K562 (cell line): ENCODE measurements around the gene RNASE4. TPM values are rescaled to one million over a fixed set of nuclear protein-coding genes. Genes with fewer than 3 reads are reported as not detected.

Experiments used
- BRD9 ChIP-seq: fragments of 450-650 bp; IDR thresholded peaks from 2 replicates; pipeline ENCODE4 v1.6.1; 2018; ENCODE audit warnings: low read depth; ENCODE audit not compliant: partially characterized antibody
- CBX3 ChIP-seq, 2 experiments: IDR thresholded peaks; 1 replicate in 1 of 2; 2 replicates in 1 of 2; pipeline ENCODE4 v1.6.1; 2012; ENCODE audit warnings: inconsistent platforms in 2 of 2, low read length in 2 of 2, borderline replicate concordance in 1 of 2, control low read depth in 1 of 2
- CREM ChIP-seq: IDR thresholded peaks from 2 replicates; pipeline ENCODE4 v1.6.1; 2014; ENCODE audit warnings: antibody characterized with exemption, low read depth
- FOXP1 ChIP-seq: sonication (generic); formaldehyde crosslinking; IDR thresholded peaks from 2 replicates; pipeline ENCODE4 v1.8.0; 2022; ENCODE audit warnings: mild to moderate bottlenecking, missing genetic modification reagents
- HDAC2 ChIP-seq: fragments of 450-650 bp; IDR thresholded peaks from 2 replicates; pipeline ENCODE4 v1.6.1; 2016; ENCODE audit warnings: mild to moderate bottlenecking
- HMGN3 ChIP-seq: IDR thresholded peaks from 2 replicates; pipeline ENCODE4 v1.6.1; 2011; ENCODE audit warnings: borderline replicate concordance, low read depth, mild to moderate bottlenecking, mixed read lengths, low read length; ENCODE audit not compliant: insufficient read length; ENCODE audit errors: extremely low read depth
- HNRNPK ChIP-seq: fragments of 200-400 bp; formaldehyde crosslinking; IDR thresholded peaks from one replicate; pipeline ENCODE4 v1.6.1; 2018; ENCODE audit warnings: mild to moderate bottlenecking, low read depth, low read length; ENCODE audit not compliant: poor library complexity, severe bottlenecking
- NFE2 ChIP-seq: IDR thresholded peaks from 2 replicates; pipeline ENCODE4 v1.6.1; 2014; ENCODE audit warnings: antibody characterized with exemption, low read depth
- PRMT5 ChIP-seq: sonication (generic); formaldehyde crosslinking; IDR thresholded peaks from 2 replicates; pipeline ENCODE4 v1.5.0; 2020; ENCODE audit warnings: missing genetic modification reagents
- SAFB ChIP-seq: fragments of 200-400 bp; formaldehyde crosslinking; IDR thresholded peaks from 2 replicates; pipeline ENCODE4 v1.6.1; 2017; ENCODE audit warnings: low read depth, low read length, borderline replicate concordance
- SMARCC2 ChIP-seq: fragments of 450-650 bp; IDR thresholded peaks from 2 replicates; pipeline ENCODE4 v1.6.1; 2017; ENCODE audit warnings: antibody characterized with exemption, moderate library complexity, mild to moderate bottlenecking, low read depth
- SP2 ChIP-seq: IDR thresholded peaks from 2 replicates; pipeline ENCODE4 v1.6.1; 2011; ENCODE audit warnings: mild to moderate bottlenecking, low read depth, low read length, moderate library complexity; ENCODE audit not compliant: poor library complexity, severe bottlenecking; ENCODE audit errors: extremely low read depth
- TEAD2 ChIP-seq: fragments of 450-650 bp; IDR thresholded peaks from 2 replicates; pipeline ENCODE4 v1.6.1; 2016; ENCODE audit warnings: missing genetic modification characterization, control low read depth, missing compliant biosample characterization
- ZNF124 ChIP-seq: sonication (generic); formaldehyde crosslinking; IDR thresholded peaks from 2 replicates; pipeline ENCODE4 v1.8.1; 2022; ENCODE audit warnings: missing genetic modification reagents
- ZNF217 ChIP-seq: sonication (generic); formaldehyde crosslinking; IDR thresholded peaks from 2 replicates; pipeline ENCODE4 v1.8.0; 2022; ENCODE audit warnings: mild to moderate bottlenecking, missing genetic modification reagents
- ZNF224 ChIP-seq: sonication (generic); formaldehyde crosslinking; IDR thresholded peaks from 2 replicates; pipeline ENCODE4 v1.8.0; 2022; ENCODE audit warnings: mild to moderate bottlenecking, missing genetic modification reagents
- ZNF444 ChIP-seq: fragments of 250-450 bp; sonication (Bioruptor Pico); IDR thresholded peaks from 2 replicates; pipeline ENCODE4 v1.4.0; 2020; ENCODE audit warnings: mild to moderate bottlenecking, moderate library complexity
- ZNF561 ChIP-seq: fragments of 450-650 bp; formaldehyde crosslinking; conservative IDR thresholded peaks from 2 replicates; pipeline ENCODE4 v1.4.0; 2020; ENCODE audit warnings: mild to moderate bottlenecking, moderate library complexity
- ZNF696 ChIP-seq: fragments of 250-450 bp; sonication (Bioruptor Pico); conservative IDR thresholded peaks from 2 replicates; pipeline ENCODE4 v1.4.0; 2020; ENCODE audit warnings: mild to moderate bottlenecking, moderate library complexity
- polyA plus RNA-seq, 8 experiments: library from polyadenylated mRNA; depleted of rRNA in 4 of 8; stranded (reverse) in 5 of 8; unstranded in 3 of 8; fragments of >200 nt; fragmentation: Nextera tagmentation in 2 of 8; fragmentation: Illumina TruSeq in 1 of 8; extraction: Ambion mirVana in 2 of 8; extraction: Trizol in 1 of 8; gene quantifications; 2 replicates each; pipeline versions ENCODE4 v1.2.1 to v1.2.3, GENCODE V29; 2011 to 2014; ENCODE audit warnings: inconsistent platforms in 1 of 8, missing spikeins in 1 of 8
- total RNA-seq, 7 experiments: library from RNA; depleted of rRNA in 6 of 7; stranded (reverse); fragments of >200 nt in 6 of 7; fragmentation: Illumina TruSeq in 2 of 7; extraction: Trizol in 2 of 7; gene quantifications; 2 replicates each; pipeline versions ENCODE4 v1.2.1 to v1.2.3, GENCODE V29; 2011 to 2021; ENCODE audit warnings: low replicate concordance in 1 of 7
- TF ChIP-seq, protein P1 (sequence below), 2 experiments: IDR thresholded peaks; 2 replicates each; pipeline ENCODE4 v1.6.1; 2011; ENCODE audit warnings: borderline replicate concordance in 1 of 2, control low read depth in 1 of 2, low read depth in 1 of 2, low read length in 1 of 2, mild to moderate bottlenecking in 1 of 2, mixed read lengths in 1 of 2, moderate library complexity in 1 of 2; ENCODE audit not compliant: insufficient read depth in 1 of 2, insufficient read length in 1 of 2, poor library complexity in 1 of 2, severe bottlenecking in 1 of 2; ENCODE audit errors: extremely low read depth in 1 of 2
- TF ChIP-seq, protein P2 (sequence below): fragments of 150-350 bp; conservative IDR thresholded peaks from 2 replicates; pipeline ENCODE4 v1.6.1; 2014; ENCODE audit warnings: low read length
- TF ChIP-seq, protein P3 (sequence below): sonication (generic); formaldehyde crosslinking; IDR thresholded peaks from 2 replicates; pipeline ENCODE4 v1.9.0; 2022; ENCODE audit warnings: mild to moderate bottlenecking, missing genetic modification reagents
- TF ChIP-seq, protein P4 (sequence below): IDR thresholded peaks from 2 replicates; pipeline ENCODE4 v1.6.1; 2016; ENCODE audit warnings: missing genetic modification characterization, missing compliant biosample characterization

RNASE4 gene
- total and polyA plus RNA-seq, 9 of the 15 experiments (the other 6 are each of a cell fraction or from before 2014, with no cell fraction given): 0.09 to 0.22 (median 0.13) TPM; not detected in 2

DNA sequence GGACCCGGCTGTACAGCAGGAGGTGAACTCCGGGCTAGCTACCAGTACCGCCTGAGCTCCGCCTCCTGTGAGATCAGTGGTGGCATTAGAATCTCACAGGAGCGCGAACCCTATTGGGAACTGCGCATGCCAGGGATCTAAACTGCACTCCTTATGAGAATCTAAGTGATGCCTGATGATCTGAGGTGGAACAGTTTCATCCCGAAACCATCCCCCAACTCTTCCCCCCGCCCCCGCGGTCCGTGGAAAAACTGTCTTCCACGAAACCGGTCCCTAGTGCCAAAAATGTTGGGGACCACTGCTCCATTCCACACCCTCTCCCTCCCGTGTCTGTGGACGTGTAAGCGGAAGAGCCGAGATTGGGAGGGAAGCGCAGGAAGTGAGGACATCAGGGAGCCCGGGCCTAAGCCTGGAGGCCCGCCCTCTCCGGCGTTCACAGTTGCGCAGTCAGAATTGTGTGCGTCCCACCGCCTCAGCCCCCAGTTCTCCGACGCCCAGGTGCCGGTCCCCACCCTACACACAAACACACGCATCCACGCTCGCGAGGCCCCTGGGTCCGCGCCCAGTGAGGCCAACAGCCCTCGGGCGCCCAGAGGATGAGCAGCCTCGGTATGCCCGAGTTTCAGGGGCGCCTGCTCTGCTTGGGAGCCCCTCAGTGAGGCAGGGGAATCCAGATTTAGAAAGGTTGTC, 1.8 kb upstream of the RNASE4 start (continued):
- TF ChIP-seq, protein P1, sequence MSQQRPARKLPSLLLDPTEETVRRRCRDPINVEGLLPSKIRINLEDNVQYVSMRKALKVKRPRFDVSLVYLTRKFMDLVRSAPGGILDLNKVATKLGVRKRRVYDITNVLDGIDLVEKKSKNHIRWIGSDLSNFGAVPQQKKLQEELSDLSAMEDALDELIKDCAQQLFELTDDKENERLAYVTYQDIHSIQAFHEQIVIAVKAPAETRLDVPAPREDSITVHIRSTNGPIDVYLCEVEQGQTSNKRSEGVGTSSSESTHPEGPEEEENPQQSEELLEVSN (IDR thresholded peaks at IDR 0.05; ENCODE audit: borderline replicate concordance in 1 of 2, extremely low read depth in 1 of 2, insufficient read depth in 1 of 2, insufficient read length in 1 of 2, low read depth in 1 of 2, low read length in 1 of 2, poor library complexity in 1 of 2, severe bottlenecking in 1 of 2): peak in 1 of 2 experiments; percentile 35
- TF ChIP-seq BRD9 (no peak), SMARCC2 (no peak), ZNF696 (no peak), TEAD2 (no peak), PRMT5 (CRISPR knock-in tag) (no peak), ZNF444 (CRISPR knock-in tag) (no peak), ZNF561 (CRISPR knock-in tag) (no peak), FOXP1 (CRISPR knock-in tag) (no peak), HNRNPK (no peak), HMGN3 (peak; percentile 33), HDAC2 (no peak), CREM (peak; percentile 78), ZNF217 (CRISPR knock-in tag) (no peak), NFE2 (no peak), ZNF124 (CRISPR knock-in tag) (no peak), CBX3 (IDR thresholded peaks at IDR 0.05; ENCODE audit: borderline replicate concordance in 1 of 2, low read length in 2 of 2) (no peak), ZNF224 (no peak), SAFB (no peak), SP2 (no peak)
- TF ChIP-seq, protein P2, sequence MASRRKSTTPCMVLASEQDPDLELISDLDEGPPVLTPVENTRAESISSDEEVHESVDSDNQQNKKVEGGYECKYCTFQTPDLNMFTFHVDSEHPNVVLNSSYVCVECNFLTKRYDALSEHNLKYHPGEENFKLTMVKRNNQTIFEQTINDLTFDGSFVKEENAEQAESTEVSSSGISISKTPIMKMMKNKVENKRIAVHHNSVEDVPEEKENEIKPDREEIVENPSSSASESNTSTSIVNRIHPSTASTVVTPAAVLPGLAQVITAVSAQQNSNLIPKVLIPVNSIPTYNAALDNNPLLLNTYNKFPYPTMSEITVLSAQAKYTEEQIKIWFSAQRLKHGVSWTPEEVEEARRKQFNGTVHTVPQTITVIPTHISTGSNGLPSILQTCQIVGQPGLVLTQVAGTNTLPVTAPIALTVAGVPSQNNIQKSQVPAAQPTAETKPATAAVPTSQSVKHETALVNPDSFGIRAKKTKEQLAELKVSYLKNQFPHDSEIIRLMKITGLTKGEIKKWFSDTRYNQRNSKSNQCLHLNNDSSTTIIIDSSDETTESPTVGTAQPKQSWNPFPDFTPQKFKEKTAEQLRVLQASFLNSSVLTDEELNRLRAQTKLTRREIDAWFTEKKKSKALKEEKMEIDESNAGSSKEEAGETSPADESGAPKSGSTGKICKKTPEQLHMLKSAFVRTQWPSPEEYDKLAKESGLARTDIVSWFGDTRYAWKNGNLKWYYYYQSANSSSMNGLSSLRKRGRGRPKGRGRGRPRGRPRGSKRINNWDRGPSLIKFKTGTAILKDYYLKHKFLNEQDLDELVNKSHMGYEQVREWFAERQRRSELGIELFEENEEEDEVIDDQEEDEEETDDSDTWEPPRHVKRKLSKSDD: no peak
- TF ChIP-seq, protein P3, sequence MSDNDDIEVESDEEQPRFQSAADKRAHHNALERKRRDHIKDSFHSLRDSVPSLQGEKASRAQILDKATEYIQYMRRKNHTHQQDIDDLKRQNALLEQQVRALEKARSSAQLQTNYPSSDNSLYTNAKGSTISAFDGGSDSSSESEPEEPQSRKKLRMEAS: no peak
- TF ChIP-seq, protein P4, sequence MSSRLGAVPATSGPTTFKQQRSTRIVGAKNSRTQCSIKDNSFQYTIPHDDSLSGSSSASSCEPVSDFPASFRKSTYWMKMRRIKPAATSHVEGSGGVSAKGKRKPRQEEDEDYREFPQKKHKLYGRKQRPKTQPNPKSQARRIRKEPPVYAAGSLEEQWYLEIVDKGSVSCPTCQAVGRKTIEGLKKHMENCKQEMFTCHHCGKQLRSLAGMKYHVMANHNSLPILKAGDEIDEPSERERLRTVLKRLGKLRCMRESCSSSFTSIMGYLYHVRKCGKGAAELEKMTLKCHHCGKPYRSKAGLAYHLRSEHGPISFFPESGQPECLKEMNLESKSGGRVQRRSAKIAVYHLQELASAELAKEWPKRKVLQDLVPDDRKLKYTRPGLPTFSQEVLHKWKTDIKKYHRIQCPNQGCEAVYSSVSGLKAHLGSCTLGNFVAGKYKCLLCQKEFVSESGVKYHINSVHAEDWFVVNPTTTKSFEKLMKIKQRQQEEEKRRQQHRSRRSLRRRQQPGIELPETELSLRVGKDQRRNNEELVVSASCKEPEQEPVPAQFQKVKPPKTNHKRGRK (tag): no peak
